GM12892 (cell line): ENCODE data around the gene LYRM1.

ENCODE experiments used
- POLR2A ChIP-seq: IDR thresholded peaks from 2 replicates; pipeline ENCODE4 v1.6.1; 2011; ENCODE audit warnings: low read depth, low read length, control low read depth
- TAF1 ChIP-seq: IDR thresholded peaks from 2 replicates; pipeline ENCODE4 v1.6.1; 2011; ENCODE audit warnings: low read depth, mild to moderate bottlenecking, control low read depth, low read length, borderline replicate concordance

GRCh38 chr16:20880867-20881502, 19.6 kb upstream of the LYRM1 start:
- no peak for TF ChIP-seq POLR2A
- TF ChIP-seq TAF1, result no peak
